ENCODE measurements around the gene SECISBP2.

DNA sequence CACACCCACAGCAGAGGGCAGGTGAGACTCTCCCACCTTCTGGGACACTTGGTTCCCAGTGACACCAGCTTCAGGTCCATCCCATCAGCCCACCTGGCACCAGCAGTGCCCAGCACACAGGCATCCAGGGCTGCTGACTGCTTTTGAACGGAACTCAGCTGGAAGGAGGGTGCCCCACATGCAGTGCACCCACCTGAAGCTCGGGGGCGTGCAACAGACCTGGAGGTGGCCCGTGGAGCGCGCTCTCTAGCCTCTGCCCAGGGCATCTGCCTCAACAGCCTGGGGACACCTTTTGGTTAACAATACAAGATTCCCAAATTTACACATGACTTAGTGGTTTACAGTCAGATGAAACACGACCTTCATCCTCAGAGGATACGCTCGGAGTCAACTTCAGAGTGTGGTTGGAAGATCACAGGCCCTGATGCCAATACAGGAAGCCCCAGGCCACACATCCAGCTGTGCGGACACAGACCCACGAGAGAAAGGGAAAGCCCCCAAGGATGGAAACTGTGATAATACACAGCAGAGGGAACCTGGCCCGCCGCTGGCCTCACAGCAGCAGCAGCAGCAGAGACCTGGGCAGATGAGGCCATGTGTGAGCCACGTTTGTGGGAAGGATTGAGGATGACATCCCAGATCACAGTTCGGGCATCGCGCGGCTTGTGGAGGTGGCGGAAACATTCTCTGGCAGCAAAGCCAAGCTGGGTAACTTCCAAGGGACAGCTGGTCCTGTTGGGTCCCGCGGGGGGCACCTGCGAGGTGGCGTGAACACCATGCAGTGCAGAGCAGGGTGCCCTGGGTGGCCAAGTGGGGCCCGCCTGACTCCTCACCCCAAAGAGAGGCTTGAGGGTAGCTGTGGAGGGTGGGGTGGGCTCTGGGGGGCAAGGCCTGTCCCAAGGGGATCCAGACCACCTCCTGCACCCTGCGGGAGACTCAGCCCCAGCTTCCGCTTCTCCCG, 64.0 kb downstream of the SECISBP2 start:
- TF ChIP-seq, protein P1, sequence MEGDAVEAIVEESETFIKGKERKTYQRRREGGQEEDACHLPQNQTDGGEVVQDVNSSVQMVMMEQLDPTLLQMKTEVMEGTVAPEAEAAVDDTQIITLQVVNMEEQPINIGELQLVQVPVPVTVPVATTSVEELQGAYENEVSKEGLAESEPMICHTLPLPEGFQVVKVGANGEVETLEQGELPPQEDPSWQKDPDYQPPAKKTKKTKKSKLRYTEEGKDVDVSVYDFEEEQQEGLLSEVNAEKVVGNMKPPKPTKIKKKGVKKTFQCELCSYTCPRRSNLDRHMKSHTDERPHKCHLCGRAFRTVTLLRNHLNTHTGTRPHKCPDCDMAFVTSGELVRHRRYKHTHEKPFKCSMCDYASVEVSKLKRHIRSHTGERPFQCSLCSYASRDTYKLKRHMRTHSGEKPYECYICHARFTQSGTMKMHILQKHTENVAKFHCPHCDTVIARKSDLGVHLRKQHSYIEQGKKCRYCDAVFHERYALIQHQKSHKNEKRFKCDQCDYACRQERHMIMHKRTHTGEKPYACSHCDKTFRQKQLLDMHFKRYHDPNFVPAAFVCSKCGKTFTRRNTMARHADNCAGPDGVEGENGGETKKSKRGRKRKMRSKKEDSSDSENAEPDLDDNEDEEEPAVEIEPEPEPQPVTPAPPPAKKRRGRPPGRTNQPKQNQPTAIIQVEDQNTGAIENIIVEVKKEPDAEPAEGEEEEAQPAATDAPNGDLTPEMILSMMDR (optimal IDR thresholded peaks at IDR 0.05 in 1 of 3, IDR thresholded peaks at IDR 0.05 in 1 of 3, conservative IDR thresholded peaks at IDR 0.05 in 1 of 3; ENCODE audit: extremely low read depth in 1 of 3, insufficient read depth in 2 of 3, low read length in 3 of 3): no peak
- no peak for TF ChIP-seq EZH2 (IDR thresholded peaks at IDR 0.05; ENCODE audit: low read length)
